WTC11 (cell line): ENCODE results near the gene BUD13. TPM values are rescaled to one million over a fixed set of nuclear protein-coding genes. Genes with fewer than 3 reads are reported as not detected.

Source experiments
- ATAC-seq: fragments of 200-7000 bp; cut with Tn5 transposase; 2 replicates; pipeline ENCODE4 v1.10.0; 2021; ENCODE audit warnings: mild to moderate bottlenecking, moderate library complexity
- CTCF ChIA-PET: fragments of 300-600 bp; sonication (Branson Sonifier 250); formaldehyde crosslinking; loops from one replicate; lab custom pipeline; 2021; ENCODE audit warnings: antibody characterized with exemption; lab: Charles Lee
- POLR2A ChIA-PET: fragments of 350-600 bp; sonication (Branson Sonifier 250); formaldehyde crosslinking; loops from one replicate; lab custom pipeline; 2021; ENCODE audit warnings: antibody characterized with exemption; lab: Charles Lee
- DNase-seq: peaks from one replicate; pipeline ENCODE4 v3.0.0; 2021; ENCODE audit warnings: low spot score
- H3K27ac Mint-ChIP-seq: 2 replicates; pipeline ENCODE4 v1.8.0; 2021; ENCODE audit warnings: mixed read lengths
- H3K27me3 Mint-ChIP-seq: 2 replicates; pipeline ENCODE4 v1.8.0; 2021; ENCODE audit warnings: low read depth, mild to moderate bottlenecking, moderate library complexity, mixed read lengths
- H3K36me3 Mint-ChIP-seq: 2 replicates; pipeline ENCODE4 v1.8.0; 2021; ENCODE audit warnings: mixed read lengths
- H3K4me1 Mint-ChIP-seq: 2 replicates; pipeline ENCODE4 v1.8.0; 2022; ENCODE audit warnings: mixed read lengths
- H3K4me3 Mint-ChIP-seq: 2 replicates; pipeline ENCODE4 v1.8.0; 2021; ENCODE audit warnings: mild to moderate bottlenecking, moderate library complexity, mixed read lengths
- H3K9me3 Mint-ChIP-seq: 2 replicates; pipeline ENCODE4 v1.8.0; 2021; ENCODE audit warnings: mixed read lengths
- ATF1 ChIP-seq: sonication (generic); formaldehyde crosslinking; IDR thresholded peaks from 2 replicates; pipeline ENCODE4 v1.8.1; 2023; ENCODE audit warnings: mild to moderate bottlenecking, moderate library complexity, missing genetic modification reagents
- ATF2 ChIP-seq: sonication (generic); formaldehyde crosslinking; IDR thresholded peaks from 2 replicates; pipeline ENCODE4 v1.8.1; 2022; ENCODE audit warnings: low read depth, missing genetic modification reagents, borderline replicate concordance
- ATF3 ChIP-seq: sonication (generic); formaldehyde crosslinking; conservative IDR thresholded peaks from 2 replicates; pipeline ENCODE4 v1.8.1; 2022; ENCODE audit warnings: mild to moderate bottlenecking, missing genetic modification reagents
- CTCF ChIP-seq: fragments of 200-600 bp; IDR thresholded peaks from 2 replicates; pipeline ENCODE4 v1.8.0; 2022; ENCODE audit warnings: antibody characterized with exemption
- E2F4 ChIP-seq: sonication (generic); formaldehyde crosslinking; IDR thresholded peaks from 2 replicates; pipeline ENCODE4 v1.8.1; 2022; ENCODE audit warnings: low read depth, mild to moderate bottlenecking, moderate library complexity, missing genetic modification reagents, borderline replicate concordance
- ETV6 ChIP-seq: sonication (generic); formaldehyde crosslinking; IDR thresholded peaks from 2 replicates; pipeline ENCODE4 v1.8.1; 2022; ENCODE audit warnings: mild to moderate bottlenecking, missing genetic modification reagents
- FOXP1 ChIP-seq: sonication (generic); formaldehyde crosslinking; IDR thresholded peaks from 2 replicates; pipeline ENCODE4 v1.8.0; 2022; ENCODE audit warnings: missing genetic modification reagents, mild to moderate bottlenecking, moderate library complexity, borderline replicate concordance
- JAZF1 ChIP-seq: fragments of 250-450 bp; sonication (Bioruptor Pico); IDR thresholded peaks from 2 replicates; pipeline ENCODE4 v1.9.0; 2021; ENCODE audit warnings: moderate library complexity, mild to moderate bottlenecking, inconsistent platforms
- JUN ChIP-seq: sonication (generic); formaldehyde crosslinking; IDR thresholded peaks from 2 replicates; pipeline ENCODE4 v1.8.0; 2023; ENCODE audit warnings: mild to moderate bottlenecking, missing genetic modification reagents
- NFATC4 ChIP-seq: fragments of 250-450 bp; sonication (Bioruptor Pico); IDR thresholded peaks from 2 replicates; pipeline ENCODE4 v1.9.0; 2021; ENCODE audit warnings: mild to moderate bottlenecking
- OVOL2 ChIP-seq: fragments of 250-450 bp; sonication (Bioruptor Pico); IDR thresholded peaks from 2 replicates; pipeline ENCODE4 v1.9.0; 2021; ENCODE audit warnings: mild to moderate bottlenecking, borderline replicate concordance
- USF1 ChIP-seq: sonication (generic); formaldehyde crosslinking; IDR thresholded peaks from 2 replicates; pipeline ENCODE4 v1.8.0; 2022; ENCODE audit warnings: mild to moderate bottlenecking, missing genetic modification reagents
- ZNF121 ChIP-seq: sonication (generic); formaldehyde crosslinking; IDR thresholded peaks from 2 replicates; pipeline ENCODE4 v1.8.0; 2023; ENCODE audit warnings: missing genetic modification reagents
- ZNF317 ChIP-seq: sonication (generic); formaldehyde crosslinking; IDR thresholded peaks from 2 replicates; pipeline ENCODE4 v1.8.1; 2023; ENCODE audit warnings: low read depth, mild to moderate bottlenecking, moderate library complexity, missing genetic modification reagents, borderline replicate concordance
- ZNF423 ChIP-seq: fragments of 250-450 bp; sonication (Bioruptor Pico); IDR thresholded peaks from 2 replicates; pipeline ENCODE4 v2.1.2; 2022; ENCODE audit warnings: mild to moderate bottlenecking, moderate library complexity
- ZNF671 ChIP-seq: fragments of 250-450 bp; sonication (Bioruptor Pico); IDR thresholded peaks from 2 replicates; pipeline ENCODE4 v1.8.0; 2021; ENCODE audit warnings: mild to moderate bottlenecking
- total RNA-seq: library from RNA; stranded (reverse); gene quantifications from 3 replicates; pipeline ENCODE4 v1.2.3, GENCODE V29; 2021
- TF ChIP-seq, protein P1 (sequence below): sonication (generic); formaldehyde crosslinking; IDR thresholded peaks from 2 replicates; pipeline ENCODE4 v1.8.1; 2023; ENCODE audit warnings: mild to moderate bottlenecking, missing genetic modification reagents, moderate library complexity
- TF ChIP-seq, protein P2 (sequence below): sonication (generic); formaldehyde crosslinking; conservative IDR thresholded peaks from 2 replicates; pipeline ENCODE4 v1.8.1; 2023; ENCODE audit warnings: mild to moderate bottlenecking, low read depth, missing genetic modification reagents, moderate library complexity
- TF ChIP-seq, protein P3 (sequence below): fragments of 250-450 bp; sonication (Bioruptor Pico); IDR thresholded peaks from 2 replicates; pipeline ENCODE4 v1.9.0; 2021; ENCODE audit warnings: mild to moderate bottlenecking

Gene BUD13
- total RNA-seq, 1 experiment from 2014 or later, result 20.7 TPM

- H3K4me3 Mint-ChIP-seq, result peak overlapping the region; percentile 94
- DNase-seq (no peak), ATAC-seq (no peak)
- H3K9me3 Mint-ChIP-seq, result no peaks in the 10 kb centered on the region
- H3K27me3 Mint-ChIP-seq, result peaks cover 26% of the 10 kb centered on the region
- no peak overlapping the region for H3K27ac Mint-ChIP-seq
- peaks cover 24% of the 10 kb centered on the region for H3K4me1 Mint-ChIP-seq
- TF ChIP-seq OVOL2 (CRISPR knock-in tag) (no peak), ATF3 (CRISPR knock-in tag) (no peak), JAZF1 (CRISPR knock-in tag) (no peak)
- TF ChIP-seq, all 79 proteins: peak for 0
- H3K36me3 Mint-ChIP-seq, result peaks cover 33% of the 10 kb centered on the region
- CTCF ChIA-PET, result interaction anchor here (1.6 to 8.7 kb wide), 3 partner anchors 47 to 391 kb away, joined by 4 to 358 read pairs (median 19); partner anchors contain the start of genes APOA1 and SIDT2
- POLR2A ChIA-PET, result no interaction called here
Observed at GRCh38 chr11:116788975-116789374, 16.2 kb upstream of the BUD13 start.

- TF ChIP-seq USF1, result no peak
- no peak for TF ChIP-seq ZNF671
- TF ChIP-seq, protein P1, sequence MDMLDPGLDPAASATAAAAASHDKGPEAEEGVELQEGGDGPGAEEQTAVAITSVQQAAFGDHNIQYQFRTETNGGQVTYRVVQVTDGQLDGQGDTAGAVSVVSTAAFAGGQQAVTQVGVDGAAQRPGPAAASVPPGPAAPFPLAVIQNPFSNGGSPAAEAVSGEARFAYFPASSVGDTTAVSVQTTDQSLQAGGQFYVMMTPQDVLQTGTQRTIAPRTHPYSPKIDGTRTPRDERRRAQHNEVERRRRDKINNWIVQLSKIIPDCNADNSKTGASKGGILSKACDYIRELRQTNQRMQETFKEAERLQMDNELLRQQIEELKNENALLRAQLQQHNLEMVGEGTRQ (CRISPR knock-in tag), result no peak
- TF ChIP-seq CTCF, result no peak
- no peak for TF ChIP-seq OVOL2 (CRISPR knock-in tag)
- TF ChIP-seq ATF1 (CRISPR knock-in tag), result no peak
- no peak for TF ChIP-seq ZNF423 (CRISPR knock-in tag)
- TF ChIP-seq, protein P2, sequence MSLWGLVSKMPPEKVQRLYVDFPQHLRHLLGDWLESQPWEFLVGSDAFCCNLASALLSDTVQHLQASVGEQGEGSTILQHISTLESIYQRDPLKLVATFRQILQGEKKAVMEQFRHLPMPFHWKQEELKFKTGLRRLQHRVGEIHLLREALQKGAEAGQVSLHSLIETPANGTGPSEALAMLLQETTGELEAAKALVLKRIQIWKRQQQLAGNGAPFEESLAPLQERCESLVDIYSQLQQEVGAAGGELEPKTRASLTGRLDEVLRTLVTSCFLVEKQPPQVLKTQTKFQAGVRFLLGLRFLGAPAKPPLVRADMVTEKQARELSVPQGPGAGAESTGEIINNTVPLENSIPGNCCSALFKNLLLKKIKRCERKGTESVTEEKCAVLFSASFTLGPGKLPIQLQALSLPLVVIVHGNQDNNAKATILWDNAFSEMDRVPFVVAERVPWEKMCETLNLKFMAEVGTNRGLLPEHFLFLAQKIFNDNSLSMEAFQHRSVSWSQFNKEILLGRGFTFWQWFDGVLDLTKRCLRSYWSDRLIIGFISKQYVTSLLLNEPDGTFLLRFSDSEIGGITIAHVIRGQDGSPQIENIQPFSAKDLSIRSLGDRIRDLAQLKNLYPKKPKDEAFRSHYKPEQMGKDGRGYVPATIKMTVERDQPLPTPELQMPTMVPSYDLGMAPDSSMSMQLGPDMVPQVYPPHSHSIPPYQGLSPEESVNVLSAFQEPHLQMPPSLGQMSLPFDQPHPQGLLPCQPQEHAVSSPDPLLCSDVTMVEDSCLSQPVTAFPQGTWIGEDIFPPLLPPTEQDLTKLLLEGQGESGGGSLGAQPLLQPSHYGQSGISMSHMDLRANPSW, result no peak
- TF ChIP-seq ETV6 (CRISPR knock-in tag), result no peak
- TF ChIP-seq E2F4 (CRISPR knock-in tag), result no peak
- TF ChIP-seq ZNF317 (CRISPR knock-in tag), result no peak
- TF ChIP-seq JUN (CRISPR knock-in tag), result no peak
- no peak for TF ChIP-seq FOXP1
- TF ChIP-seq NFATC4, result no peak
- TF ChIP-seq, protein P3, sequence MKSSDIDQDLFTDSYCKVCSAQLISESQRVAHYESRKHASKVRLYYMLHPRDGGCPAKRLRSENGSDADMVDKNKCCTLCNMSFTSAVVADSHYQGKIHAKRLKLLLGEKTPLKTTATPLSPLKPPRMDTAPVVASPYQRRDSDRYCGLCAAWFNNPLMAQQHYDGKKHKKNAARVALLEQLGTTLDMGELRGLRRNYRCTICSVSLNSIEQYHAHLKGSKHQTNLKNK, result no peak
- TF ChIP-seq ATF2 (CRISPR knock-in tag), result no peak
- TF ChIP-seq ZNF121, result no peak
- CTCF ChIA-PET, result interaction anchor here (0.6 to 8.7 kb wide), 7 partner anchors 45 to 350 kb away, joined by 3 to 358 read pairs (median 5); partner anchors contain the start of genes APOA1 and SIK3
- POLR2A ChIA-PET, result no interaction called here
- H3K4me1 Mint-ChIP-seq, result peaks cover 24% of the 10 kb centered on the region
- H3K4me3 Mint-ChIP-seq, result peak overlapping the region; percentile 94
- H3K9me3 Mint-ChIP-seq, result no peaks in the 10 kb centered on the region
- no peak for ATAC-seq
- H3K27ac Mint-ChIP-seq, result peak overlapping the region; percentile 61
- peaks cover 26% of the 10 kb centered on the region for H3K27me3 Mint-ChIP-seq
- peaks cover 34% of the 10 kb centered on the region for H3K36me3 Mint-ChIP-seq
- DNase-seq, result no peak
Observed at GRCh38 chr11:116788534-116788933, 15.7 kb upstream of the BUD13 start.
